AG04449 (cell line): ENCODE results near the gene DDX24.

Source experiments
- CTCF ChIA-PET: fragments of 350-600 bp; formaldehyde crosslinking; extraction: SDS; loops from one replicate; lab custom pipeline; 2021; ENCODE audit warnings: antibody characterized with exemption; lab: Yijun Ruan, JAX
- POLR2A ChIA-PET: fragments of 400-600, 350-600 bp; formaldehyde crosslinking; extraction: SDS; loops from one replicate; lab custom pipeline; 2020; ENCODE audit warnings: antibody characterized with exemption, inconsistent platforms; lab: Yijun Ruan, JAX
- DNase-seq: peaks from one replicate; pipeline ENCODE4 v3.0.0-alpha.2; 2010; ENCODE audit warnings: low read depth, low spot score
- H3K4me3 ChIP-seq: 2 replicates; pipeline ENCODE4 v1.5.1; 2011; ENCODE audit warnings: low read depth, mild to moderate bottlenecking, control low read depth, low read length
- TF ChIP-seq, protein P1 (sequence below): IDR thresholded peaks from one replicate; pipeline ENCODE4 v1.5.1; 2011; ENCODE audit warnings: mild to moderate bottlenecking, moderate library complexity, low read length, control low read depth, inconsistent platforms; ENCODE audit not compliant: insufficient read depth; ENCODE audit errors: missing control alignments

The DDX24 gene

DNA sequence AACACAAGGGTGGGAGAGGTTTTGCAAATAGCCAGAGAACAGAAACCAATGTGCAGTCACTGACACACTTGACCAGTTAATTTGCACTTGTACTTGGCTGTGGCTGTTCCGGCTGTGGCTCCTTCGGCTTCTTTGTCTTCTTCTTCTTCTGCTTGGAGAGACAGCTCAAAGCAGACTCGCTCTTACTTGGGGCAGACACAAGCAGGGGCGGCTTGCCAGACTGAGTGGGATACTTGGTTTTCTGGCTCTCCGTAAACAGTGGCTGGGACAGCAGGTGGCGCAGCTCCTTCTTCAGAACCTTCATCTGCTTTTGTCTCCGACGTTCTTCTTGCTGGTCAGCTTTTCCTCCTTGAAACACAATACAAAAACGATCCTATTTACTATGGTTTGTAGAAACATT lies 29.9 kb downstream of the DDX24 start:
- H3K4me3 ChIP-seq = no peak overlapping the region
- CTCF ChIA-PET = interaction anchor here (0.6 to 11.3 kb wide), 12 partner anchors 10 to 133 kb away, joined by 3 to 143 read pairs (median 6); no protein-coding TSS in a partner anchor
- POLR2A ChIA-PET = interaction anchor here (1.1 kb wide), 1 partner anchor 85 kb away, joined by 3 read pairs; no protein-coding TSS in a partner anchor
- DNase-seq = no peak
- TF ChIP-seq, protein P1, sequence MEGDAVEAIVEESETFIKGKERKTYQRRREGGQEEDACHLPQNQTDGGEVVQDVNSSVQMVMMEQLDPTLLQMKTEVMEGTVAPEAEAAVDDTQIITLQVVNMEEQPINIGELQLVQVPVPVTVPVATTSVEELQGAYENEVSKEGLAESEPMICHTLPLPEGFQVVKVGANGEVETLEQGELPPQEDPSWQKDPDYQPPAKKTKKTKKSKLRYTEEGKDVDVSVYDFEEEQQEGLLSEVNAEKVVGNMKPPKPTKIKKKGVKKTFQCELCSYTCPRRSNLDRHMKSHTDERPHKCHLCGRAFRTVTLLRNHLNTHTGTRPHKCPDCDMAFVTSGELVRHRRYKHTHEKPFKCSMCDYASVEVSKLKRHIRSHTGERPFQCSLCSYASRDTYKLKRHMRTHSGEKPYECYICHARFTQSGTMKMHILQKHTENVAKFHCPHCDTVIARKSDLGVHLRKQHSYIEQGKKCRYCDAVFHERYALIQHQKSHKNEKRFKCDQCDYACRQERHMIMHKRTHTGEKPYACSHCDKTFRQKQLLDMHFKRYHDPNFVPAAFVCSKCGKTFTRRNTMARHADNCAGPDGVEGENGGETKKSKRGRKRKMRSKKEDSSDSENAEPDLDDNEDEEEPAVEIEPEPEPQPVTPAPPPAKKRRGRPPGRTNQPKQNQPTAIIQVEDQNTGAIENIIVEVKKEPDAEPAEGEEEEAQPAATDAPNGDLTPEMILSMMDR = peak; percentile 56

DNA sequence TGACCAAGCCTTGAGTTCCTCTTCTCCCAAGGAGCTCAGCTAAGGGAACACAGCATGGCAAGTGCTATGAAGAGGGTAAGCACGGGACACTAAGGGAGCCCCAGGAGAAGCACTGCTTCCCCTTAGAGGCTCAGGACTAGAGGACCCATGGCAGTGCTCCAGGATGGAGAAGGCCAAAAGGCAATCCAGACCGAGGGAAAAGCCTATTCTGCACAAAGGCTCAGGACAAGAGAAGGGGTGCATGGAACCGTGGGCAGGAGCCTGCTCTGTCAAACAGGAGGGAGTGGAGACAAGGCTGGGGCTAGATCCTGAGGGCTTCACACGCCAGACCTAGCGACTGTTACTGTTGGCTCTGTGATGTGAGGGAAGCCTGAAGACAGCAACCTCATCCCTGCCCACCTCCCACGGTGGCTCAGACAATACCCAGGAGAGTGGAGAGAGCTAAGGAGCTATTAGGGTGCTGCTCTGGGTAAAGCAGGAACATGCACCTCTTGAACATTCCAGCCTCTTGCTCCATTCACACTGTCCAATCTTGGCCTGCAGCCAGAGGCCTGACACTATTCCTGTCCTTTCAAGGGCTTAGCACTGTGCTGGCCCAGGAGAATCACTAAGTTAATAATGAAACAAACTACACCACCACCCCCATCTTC lies 30.6 kb downstream of the DDX24 start:
- H3K4me3 ChIP-seq = no peak overlapping the region
- POLR2A ChIA-PET = interaction anchor here (0.7 kb wide), 1 partner anchor 550 kb away, joined by 3 read pairs; no protein-coding TSS in a partner anchor
- DNase-seq = no peak
- CTCF ChIA-PET = interaction anchor here (0.8 to 11.3 kb wide), 10 partner anchors 13 to 114 kb away, joined by 3 to 143 read pairs (median 14); no protein-coding TSS in a partner anchor
- TF ChIP-seq, protein P1 = no peak

DNA sequence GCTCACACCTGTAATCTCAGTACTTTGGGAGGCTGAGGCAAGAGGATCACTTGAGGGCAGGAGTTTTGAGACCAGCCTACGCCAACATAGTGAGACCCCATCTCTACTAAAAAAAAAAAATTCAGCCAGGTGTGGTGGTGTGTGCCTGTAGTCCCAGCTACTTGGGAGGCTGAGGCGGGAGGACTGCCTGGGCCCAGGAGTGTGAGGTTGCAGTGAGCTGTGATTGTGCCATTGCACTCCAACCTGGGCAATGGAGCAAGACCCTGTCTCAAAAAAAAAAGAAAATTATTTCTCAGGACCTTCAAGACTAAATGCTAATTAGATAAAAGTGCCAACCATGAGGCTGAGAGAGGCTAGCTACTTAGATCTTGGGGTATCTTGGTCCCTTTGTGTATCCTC lies 31.4 kb downstream of the DDX24 start:
- POLR2A ChIA-PET = interaction anchor here (0.7 kb wide), 1 partner anchor 551 kb away, joined by 3 read pairs; no protein-coding TSS in a partner anchor
- TF ChIP-seq, protein P1 = no peak
- DNase-seq = no peak
- no peak overlapping the region for H3K4me3 ChIP-seq
- CTCF ChIA-PET = interaction anchor here (0.9 to 11.3 kb wide), 8 partner anchors 8 to 131 kb away, joined by 3 to 143 read pairs (median 12); no protein-coding TSS in a partner anchor

DNA sequence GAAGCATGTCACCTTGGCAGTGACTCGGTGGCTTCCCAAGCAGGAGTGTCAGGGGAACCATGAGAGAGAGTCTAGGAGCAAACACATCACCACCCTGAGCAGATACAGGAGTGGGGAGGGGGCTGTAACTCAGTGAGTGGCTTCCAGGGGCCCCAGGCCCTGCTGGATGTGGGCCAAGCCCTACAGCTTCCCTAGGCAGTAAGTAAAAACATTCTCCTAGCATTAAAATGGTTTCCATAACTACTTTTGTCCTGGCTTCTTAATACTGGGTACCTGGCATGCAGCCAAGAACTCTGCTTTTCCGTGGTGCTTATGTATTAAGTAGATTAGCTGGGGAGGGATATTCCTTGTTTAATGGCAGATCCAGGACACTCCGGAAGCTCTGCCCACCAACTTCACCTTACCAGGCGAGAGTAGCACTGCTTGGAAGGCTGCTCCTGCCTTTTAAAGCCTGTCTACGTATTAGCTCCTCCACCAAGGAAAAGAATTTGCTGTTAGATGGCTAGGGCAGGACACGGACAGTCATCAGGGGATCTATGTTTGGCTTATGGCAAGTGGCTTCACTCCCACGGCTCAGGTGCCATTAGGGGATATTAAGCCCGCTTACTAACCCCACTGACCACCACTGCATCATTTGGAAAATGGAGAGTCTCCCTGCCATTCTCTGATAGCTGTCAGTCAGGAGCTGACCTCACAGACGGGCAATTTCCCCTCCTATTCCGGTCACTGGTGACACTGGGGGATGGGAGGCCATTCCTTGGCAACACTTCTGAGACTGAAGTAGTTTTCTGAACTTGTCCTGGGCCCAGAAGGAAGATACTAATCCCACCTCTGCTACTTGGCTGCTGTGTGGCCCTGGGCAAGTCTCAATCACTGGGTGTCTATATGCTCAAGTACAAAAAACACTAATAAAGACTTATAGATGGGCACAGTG lies 32.0 kb downstream of the DDX24 start:
- no peak overlapping the region for H3K4me3 ChIP-seq
- POLR2A ChIA-PET = no interaction called here
- CTCF ChIA-PET = interaction anchor here (1.4 to 11.3 kb wide), 6 partner anchors 9 to 132 kb away, joined by 3 to 143 read pairs (median 20); no protein-coding TSS in a partner anchor
- DNase-seq = no peak
- TF ChIP-seq, protein P1 = no peak

DNA sequence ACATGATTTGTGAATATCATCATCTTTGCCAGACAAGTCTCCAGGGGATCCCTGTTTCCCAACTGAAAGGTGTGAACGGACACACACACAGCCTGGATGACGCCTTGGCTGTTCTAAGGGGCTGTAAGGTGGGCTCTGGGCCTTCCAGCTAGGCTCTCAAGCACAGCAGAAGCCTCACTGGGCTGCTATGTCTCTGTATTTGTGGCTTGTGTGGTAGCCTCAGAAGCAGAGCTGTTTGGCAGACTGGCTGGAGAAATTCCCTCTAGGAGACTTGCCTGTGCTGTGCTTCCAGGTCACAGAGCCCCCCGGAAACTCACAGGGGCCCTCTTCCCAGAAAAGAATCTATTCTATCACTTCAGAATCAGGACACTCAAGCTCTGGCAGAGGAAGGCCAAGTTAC lies 33.4 kb downstream of the DDX24 start:
- ChIA-PET CTCF (interaction anchor here (2.4 to 11.3 kb wide), 5 partner anchors 10 to 133 kb away, joined by 8 to 143 read pairs (median 25); no protein-coding TSS in a partner anchor), POLR2A (no interaction called here)
- TF ChIP-seq, protein P1 = no peak

More for the DNA sequence above, 33.4 kb downstream of the DDX24 start:
- no peak for DNase-seq
- H3K4me3 ChIP-seq = no peak overlapping the region
